ENCODE results near the gene ATXN7L1.

DNA sequence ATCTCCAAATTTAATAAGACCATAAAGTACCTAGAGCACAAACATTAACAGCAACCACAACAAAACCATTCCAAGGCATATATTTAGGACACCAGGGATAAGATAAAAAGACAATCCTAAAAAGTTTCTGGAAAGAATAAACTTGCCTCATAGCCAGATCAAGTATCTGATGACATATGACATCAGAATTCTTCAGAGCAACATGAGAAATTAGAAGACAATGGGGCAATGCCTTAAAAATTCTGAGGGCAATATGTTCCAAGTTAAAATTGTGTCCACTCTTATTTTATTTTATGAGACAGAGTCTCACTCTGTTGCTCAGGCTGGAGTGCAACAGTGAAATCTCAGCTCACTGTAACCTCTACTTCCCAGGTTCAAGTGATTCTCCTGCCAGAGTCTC, 297.9 kb downstream of the ATXN7L1 start:
- TF ChIP-seq ZNF8 (CRISPR knock-in tag; IDR thresholded peaks at IDR 0.05), result no peak
- TF ChIP-seq, protein P1, sequence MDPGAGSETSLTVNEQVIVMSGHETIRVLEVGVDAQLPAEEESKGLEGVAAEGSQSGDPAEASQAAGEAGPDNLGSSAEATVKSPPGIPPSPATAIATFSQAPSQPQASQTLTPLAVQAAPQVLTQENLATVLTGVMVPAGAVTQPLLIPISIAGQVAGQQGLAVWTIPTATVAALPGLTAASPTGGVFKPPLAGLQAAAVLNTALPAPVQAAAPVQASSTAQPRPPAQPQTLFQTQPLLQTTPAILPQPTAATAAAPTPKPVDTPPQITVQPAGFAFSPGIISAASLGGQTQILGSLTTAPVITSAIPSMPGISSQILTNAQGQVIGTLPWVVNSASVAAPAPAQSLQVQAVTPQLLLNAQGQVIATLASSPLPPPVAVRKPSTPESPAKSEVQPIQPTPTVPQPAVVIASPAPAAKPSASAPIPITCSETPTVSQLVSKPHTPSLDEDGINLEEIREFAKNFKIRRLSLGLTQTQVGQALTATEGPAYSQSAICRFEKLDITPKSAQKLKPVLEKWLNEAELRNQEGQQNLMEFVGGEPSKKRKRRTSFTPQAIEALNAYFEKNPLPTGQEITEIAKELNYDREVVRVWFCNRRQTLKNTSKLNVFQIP (CRISPR knock-in tag; IDR thresholded peaks at IDR 0.05; ENCODE audit: borderline replicate concordance, low read depth), result no peak
- TF ChIP-seq, protein P2, sequence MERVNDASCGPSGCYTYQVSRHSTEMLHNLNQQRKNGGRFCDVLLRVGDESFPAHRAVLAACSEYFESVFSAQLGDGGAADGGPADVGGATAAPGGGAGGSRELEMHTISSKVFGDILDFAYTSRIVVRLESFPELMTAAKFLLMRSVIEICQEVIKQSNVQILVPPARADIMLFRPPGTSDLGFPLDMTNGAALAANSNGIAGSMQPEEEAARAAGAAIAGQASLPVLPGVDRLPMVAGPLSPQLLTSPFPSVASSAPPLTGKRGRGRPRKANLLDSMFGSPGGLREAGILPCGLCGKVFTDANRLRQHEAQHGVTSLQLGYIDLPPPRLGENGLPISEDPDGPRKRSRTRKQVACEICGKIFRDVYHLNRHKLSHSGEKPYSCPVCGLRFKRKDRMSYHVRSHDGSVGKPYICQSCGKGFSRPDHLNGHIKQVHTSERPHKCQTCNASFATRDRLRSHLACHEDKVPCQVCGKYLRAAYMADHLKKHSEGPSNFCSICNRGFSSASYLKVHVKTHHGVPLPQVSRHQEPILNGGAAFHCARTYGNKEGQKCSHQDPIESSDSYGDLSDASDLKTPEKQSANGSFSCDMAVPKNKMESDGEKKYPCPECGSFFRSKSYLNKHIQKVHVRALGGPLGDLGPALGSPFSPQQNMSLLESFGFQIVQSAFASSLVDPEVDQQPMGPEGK (CRISPR knock-in tag; IDR thresholded peaks at IDR 0.05; ENCODE audit: borderline replicate concordance), result no peak
- TF ChIP-seq ZFP30 (CRISPR knock-in tag; IDR thresholded peaks at IDR 0.05), result no peak
- TF ChIP-seq SNAI2 (CRISPR knock-in tag; IDR thresholded peaks at IDR 0.05), result no peak
